ENCODE measurements around the gene BTD. TPM values are rescaled to one million over a fixed set of nuclear protein-coding genes. Genes with fewer than 3 reads are reported as not detected.

BTD gene
- total and polyA plus RNA-seq, 10 of the 15 experiments (the other 5 are each of a cell fraction or from before 2014, with no cell fraction given), result 3.4 to 10.3 (median 5.0) TPM

DNA sequence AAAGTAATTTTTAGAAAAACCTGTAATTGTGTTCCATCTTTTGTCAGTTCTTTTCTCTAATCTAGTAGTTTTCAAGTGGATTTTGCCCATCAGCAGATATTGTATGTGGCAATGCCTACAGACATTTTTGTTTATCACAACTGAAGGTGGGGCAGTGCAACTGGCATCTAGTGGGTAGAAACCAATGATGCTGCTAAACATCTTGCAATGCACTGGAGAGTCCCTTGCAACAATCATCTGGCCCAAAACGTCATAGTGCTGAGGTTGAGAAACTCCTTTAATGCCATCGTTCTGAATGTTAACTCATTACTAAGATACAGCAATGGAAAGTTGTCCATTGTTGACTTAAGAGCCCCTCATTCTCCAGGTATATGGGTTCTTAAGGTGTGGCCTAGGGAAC is 80.1 kb downstream of the BTD start:
- FAIRE-seq, result no peak
- no peak overlapping the region for H3K9ac ChIP-seq (ENCODE audit: control insufficient read depth, insufficient read depth, low read length)
- 98% methylated on average over 2 of the region's 2 CpGs for WGBS (ENCODE audit: insufficient coverage, insufficient replicate concordance, low lambda C conversion rate, missing lambda C conversion rate)
- H4K20me1 ChIP-seq (ENCODE audit: control insufficient read depth, insufficient read depth), result no peaks in the 10 kb centered on the region
- DNase-seq (ENCODE audit: low read depth, low spot score), result no peak
- no peaks in the 10 kb centered on the region for H3K79me2 ChIP-seq (ENCODE audit: control insufficient read depth, insufficient read depth, low read length)
- no peak overlapping the region for H2AFZ ChIP-seq (ENCODE audit: control insufficient read depth, low read depth, low read length)
- H3K4me1 ChIP-seq (ENCODE audit: control insufficient read depth, insufficient read depth, low read length), result no peaks in the 10 kb centered on the region
- H3K4me2 ChIP-seq (ENCODE audit: control insufficient read depth, insufficient read depth), result no peak overlapping the region
- no TSS peak for BruUV-seq (replicated peaks)
- in situ Hi-C loops (cut with MboI) (no loop called here), intact Hi-C loops (cut with micrococcal nuclease; ENCODE audit: unreplicated experiment) (no loop called here)
- H3K27me3 ChIP-seq (replicated peaks in 1 of 2; ENCODE audit: control insufficient read depth in 2 of 2, insufficient read depth in 2 of 2, low read length in 1 of 2), result no peaks in the 10 kb centered on the region
- ChIA-PET CTCF (interaction anchor here (1.3 to 2.1 kb wide), 2 partner anchors 11 to 131 kb away, joined by 3 to 7 read pairs; no protein-coding TSS in a partner anchor), SMC1A (ENCODE audit: uncharacterized antibody, unreplicated experiment) (interaction anchor here (0.6 to 2.8 kb wide), 6 partner anchors 13 to 480 kb away, joined by 3 to 13 read pairs (median 3); no protein-coding TSS in a partner anchor), POLR2A (interaction anchor here (0.9 kb wide), 1 partner anchor 94 kb away, joined by 3 read pairs; no protein-coding TSS in a partner anchor), RAD21 (ENCODE audit: unreplicated experiment) (interaction anchor here (1.4 kb wide), 1 partner anchor 43 kb away, joined by 4 read pairs; no protein-coding TSS in a partner anchor)
- no peak overlapping the region for H3K4me3 ChIP-seq
- H3K9me3 ChIP-seq (replicated peaks; ENCODE audit: control insufficient read depth, insufficient read depth, low read length), result no peaks in the 10 kb centered on the region
- peaks cover 5 to 21% of the 10 kb centered on the region in 2 experiments for H3K36me3 ChIP-seq (ENCODE audit: control insufficient read depth in 2 of 2, insufficient read depth in 2 of 2, low read length in 1 of 2)
- H3K27ac ChIP-seq (ENCODE audit: control insufficient read depth, insufficient read depth), result no peak overlapping the region
- no peak for ATAC-seq
- no peak for TF ChIP-seq POLR2A (IDR thresholded peaks at IDR 0.05; ENCODE audit: low read depth, low read length)
- no peak for TF ChIP-seq POLR2AphosphoS2 (IDR thresholded peaks at IDR 0.05; ENCODE audit: low read depth, low read length)
- TF ChIP-seq FOS (IDR thresholded peaks at IDR 0.05; ENCODE audit: borderline replicate concordance, extremely low read depth, insufficient read length), result no peak
- TF ChIP-seq ATF7 (IDR thresholded peaks at IDR 0.05; ENCODE audit: low read depth), result no peak
- TF ChIP-seq HDGF (IDR thresholded peaks at IDR 0.05), result no peak
- TF ChIP-seq, protein P1, sequence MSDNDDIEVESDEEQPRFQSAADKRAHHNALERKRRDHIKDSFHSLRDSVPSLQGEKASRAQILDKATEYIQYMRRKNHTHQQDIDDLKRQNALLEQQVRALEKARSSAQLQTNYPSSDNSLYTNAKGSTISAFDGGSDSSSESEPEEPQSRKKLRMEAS (IDR thresholded peaks at IDR 0.05; ENCODE audit: low read depth, low read length), result no peak
- no peak for TF ChIP-seq LARP7 (IDR thresholded peaks at IDR 0.05)
- no peak for TF ChIP-seq KLF5 (IDR thresholded peaks at IDR 0.05; ENCODE audit: partially characterized antibody)
- no peak for TF ChIP-seq CUX1 (IDR thresholded peaks at IDR 0.05; ENCODE audit: insufficient replicate concordance, low read depth, low read length)
- no peak for TF ChIP-seq CHD2 (IDR thresholded peaks at IDR 0.05; ENCODE audit: borderline replicate concordance, low read depth, low read length)
- TF ChIP-seq TCF12 (IDR thresholded peaks at IDR 0.05; ENCODE audit: low read depth, low read length), result no peak
- no peak for TF ChIP-seq HCFC1 (IDR thresholded peaks at IDR 0.05; ENCODE audit: low read length)
- TF ChIP-seq ZNF592 (IDR thresholded peaks at IDR 0.05), result no peak
- TF ChIP-seq POU2F2 (IDR thresholded peaks at IDR 0.05; ENCODE audit: borderline replicate concordance, low read depth, low read length), result no peak
- no peak for TF ChIP-seq CEBPB (IDR thresholded peaks at IDR 0.05; ENCODE audit: borderline replicate concordance in 1 of 2, low read depth in 2 of 2, low read length in 2 of 2)
- no peak for TF ChIP-seq RUNX3 (IDR thresholded peaks at IDR 0.05; ENCODE audit: low read length)
